ENCODE results near the gene HMCN1.

Gene HMCN1

DNA sequence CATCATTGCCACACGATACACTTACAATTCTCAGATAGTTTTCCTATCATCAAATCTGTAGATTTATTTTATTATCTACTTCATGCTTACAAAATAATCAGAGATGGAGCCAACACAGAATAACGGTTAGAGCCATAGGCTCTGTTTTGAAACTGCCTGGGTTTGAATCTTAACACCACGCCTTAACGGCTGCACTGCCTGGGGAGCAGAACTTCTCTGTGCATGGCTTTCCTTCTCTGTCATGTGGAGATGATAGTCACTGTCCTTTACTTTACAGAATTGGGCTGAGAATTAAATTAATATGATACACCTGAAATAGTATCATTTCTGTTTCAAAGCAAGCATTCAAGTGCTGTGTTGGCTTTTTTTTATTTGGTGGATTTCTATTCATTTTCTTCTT lies 177.8 kb downstream of the HMCN1 start:
- DNase-seq (ENCODE audit: low read depth in 2 of 2) = no peak

DNA sequence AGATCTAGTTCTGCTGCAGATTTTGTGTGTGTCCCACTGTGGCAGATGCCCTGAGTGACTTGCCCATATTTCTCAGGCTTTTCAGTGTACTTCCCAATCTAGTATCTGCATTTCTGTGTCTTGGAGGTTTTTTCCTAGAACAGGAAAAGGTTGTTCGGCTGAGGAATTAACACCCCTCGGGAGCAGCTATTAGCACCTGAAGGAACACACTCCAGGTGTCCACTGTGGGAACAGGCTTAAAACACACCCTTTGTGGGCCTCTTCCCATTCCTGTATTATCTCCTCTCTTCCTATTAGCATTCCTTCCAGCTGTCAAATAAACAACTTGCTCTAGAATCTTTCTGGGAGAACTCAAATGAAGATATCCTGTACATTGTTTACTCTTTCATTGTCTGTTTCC lies 178.3 kb downstream of the HMCN1 start:
- DNase-seq (ENCODE audit: low read depth in 2 of 2) = no peak

DNA sequence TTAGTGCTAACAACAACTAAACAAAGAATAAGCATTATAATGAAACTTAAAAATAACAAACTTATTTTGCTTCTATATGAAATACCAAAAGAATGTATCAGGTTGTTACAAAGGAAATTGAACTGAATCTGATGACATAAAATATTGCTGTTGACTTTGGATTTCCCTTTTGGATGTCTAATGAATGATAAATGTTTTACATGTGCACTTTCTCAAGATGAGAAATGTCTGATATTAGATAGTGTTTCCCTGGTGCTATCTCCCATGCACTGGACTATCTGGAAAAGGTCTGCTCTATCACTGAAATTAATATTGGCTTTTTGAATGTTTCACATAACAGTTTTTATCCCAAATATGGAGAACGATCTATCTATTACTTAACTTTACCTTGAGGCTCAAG lies 179.9 kb downstream of the HMCN1 start:
- no peak for DNase-seq (ENCODE audit: low read depth in 2 of 2)

DNA sequence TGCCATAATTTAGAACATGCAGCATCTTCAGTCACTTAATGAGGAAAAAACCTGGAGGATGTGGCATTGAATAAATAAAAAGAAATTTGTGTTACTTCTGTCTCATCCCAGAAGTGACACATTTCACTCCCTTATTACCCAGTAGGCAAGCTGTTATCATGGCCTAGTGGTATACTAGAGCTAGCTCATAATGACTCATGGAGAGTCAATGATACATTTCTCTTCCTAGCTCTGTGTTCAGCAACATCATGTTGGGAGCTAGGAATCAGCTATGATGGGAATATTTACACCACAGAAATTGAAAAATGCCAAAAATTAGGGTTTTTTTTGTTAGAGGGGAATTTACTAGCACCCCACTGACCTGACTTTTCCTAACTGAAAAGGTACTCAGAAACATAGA lies 182.7 kb downstream of the HMCN1 start:
- no peak for DNase-seq (ENCODE audit: low read depth in 2 of 2)

DNA sequence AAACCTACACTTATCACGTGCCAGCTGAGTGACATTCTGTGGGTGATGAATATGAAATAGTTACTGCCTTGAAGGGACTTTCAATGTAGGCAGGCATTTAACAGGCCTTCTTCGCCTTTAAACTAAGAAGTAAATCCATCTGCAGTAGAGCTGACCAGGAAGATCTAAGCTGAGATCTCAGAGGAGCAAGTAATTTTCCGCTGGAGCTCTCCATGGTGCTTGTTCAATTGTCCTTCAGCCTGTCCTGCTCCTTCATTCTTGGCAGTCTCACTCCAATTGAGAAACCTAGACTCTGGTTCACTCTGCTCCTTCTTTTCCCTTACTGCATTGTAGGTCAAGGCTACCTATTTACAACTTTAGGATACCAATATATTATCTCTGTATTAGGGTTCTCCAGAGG lies 183.5 kb downstream of the HMCN1 start:
- no peak for DNase-seq (ENCODE audit: low read depth in 2 of 2)

DNA sequence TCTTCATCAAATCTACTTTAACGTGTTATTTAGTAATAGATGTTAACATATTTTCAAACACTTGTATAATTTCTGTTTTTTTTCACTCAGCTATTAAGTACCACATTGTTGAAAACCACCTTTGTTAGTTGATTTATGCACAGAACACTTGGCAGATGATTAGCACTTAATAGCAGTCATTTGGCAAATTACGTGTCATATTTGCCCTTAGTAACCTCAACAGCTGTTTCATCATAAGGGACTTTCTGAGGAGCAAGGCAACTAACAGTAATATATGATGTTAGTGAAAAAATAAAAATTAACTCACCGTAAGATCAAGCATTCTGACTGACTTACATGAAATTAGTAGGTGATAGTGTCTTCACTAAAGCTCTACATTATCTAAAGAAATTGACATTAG lies 186.4 kb downstream of the HMCN1 start:
- DNase-seq (ENCODE audit: low read depth in 2 of 2) = no peak

DNA sequence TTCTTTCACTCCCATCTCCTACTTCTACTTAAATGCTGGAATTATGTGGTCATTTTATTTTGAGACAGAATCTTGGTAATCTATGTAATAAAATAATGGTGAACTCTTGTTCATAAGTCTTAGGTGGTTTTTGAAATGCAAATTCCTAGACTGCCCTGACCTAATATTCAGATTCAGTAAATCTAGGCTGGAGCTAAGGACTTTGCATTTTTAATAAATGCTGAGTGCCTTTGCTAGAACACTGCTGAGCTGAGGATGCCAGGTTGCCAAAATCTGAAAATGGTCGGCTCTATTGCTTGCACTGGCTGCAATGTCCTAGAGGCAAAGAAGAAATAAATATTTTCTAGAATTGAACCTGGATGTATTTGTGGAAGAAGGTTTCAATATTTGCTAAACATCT lies 187.4 kb downstream of the HMCN1 start:
- no peak for DNase-seq (ENCODE audit: low read depth in 2 of 2)

DNA sequence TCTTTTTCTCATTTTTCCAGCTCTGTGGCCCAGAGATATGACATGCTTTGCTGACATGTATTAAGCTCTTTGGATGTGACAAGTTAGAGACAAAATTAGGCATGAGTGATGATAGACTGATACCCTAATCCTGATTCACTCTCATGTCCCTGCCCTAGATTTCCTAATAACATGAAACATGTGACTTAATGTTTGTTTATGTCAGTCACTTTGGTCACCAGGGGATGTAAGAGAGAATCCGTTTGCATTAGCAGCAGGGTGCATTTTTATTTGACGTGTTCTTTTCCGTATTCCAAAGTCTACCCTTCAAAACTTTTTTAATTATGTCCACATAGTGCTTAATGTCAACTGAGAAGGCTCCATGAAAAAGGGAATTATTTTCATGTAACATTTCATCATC lies 192.4 kb downstream of the HMCN1 start:
- no peak for DNase-seq (ENCODE audit: low read depth in 2 of 2)

DNA sequence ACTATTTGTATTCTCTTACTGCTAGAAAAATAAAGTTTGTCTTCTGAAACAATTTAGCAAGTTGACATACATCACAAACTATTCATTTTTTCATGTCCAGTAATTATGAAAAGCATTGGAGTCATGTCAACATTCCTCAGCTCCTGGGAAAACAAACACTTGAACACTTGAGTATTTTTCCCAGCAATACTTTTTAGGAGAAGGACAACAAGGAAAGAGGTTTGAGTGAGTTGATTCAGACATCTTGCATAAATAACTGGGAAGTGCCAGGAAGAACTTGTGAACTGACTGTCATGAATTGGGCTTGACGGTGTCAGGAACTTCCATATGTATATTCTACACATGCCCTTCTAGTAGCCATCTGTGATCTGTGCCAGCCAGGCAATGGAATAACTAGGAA lies 195.6 kb downstream of the HMCN1 start:
- no peak for DNase-seq (ENCODE audit: low read depth in 2 of 2)

DNA sequence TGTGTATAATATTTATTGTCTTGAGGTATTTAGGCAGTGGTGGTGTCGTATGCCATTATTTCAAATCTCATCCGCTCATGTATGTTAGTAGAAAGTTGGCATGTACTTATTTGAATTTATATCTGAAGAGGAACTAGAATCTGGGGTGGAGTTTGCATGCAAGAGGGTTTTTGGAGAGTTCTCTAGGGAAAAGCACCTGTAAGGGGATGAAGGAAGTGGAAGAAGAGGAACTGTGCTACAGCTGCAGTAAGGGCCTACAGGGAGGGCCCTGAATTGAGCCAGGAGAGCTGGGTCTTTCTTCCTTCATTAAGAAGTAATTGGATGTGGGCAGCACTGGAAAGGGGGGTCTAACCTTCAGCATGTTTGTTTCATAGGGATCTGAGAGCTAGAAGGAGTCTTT lies 197.2 kb downstream of the HMCN1 start:
- no peak for DNase-seq (ENCODE audit: low read depth in 2 of 2)

DNA sequence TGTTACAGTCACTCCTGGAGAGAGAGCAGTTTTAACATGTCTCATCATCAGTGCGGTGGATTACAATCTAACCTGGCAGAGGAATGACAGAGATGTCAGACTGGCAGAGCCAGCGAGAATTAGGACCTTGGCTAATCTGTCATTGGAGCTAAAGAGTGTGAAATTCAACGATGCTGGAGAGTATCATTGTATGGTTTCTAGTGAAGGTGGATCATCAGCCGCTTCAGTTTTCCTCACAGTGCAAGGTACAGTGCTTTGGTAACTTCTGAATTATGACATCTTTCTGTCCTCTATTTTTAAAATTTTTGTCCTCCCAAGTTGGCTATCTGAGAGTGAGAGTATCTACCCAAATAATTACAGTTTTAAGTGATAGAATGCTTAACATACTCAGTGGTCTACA lies 199.4 kb downstream of the HMCN1 start:
- DNase-seq (ENCODE audit: low read depth in 2 of 2) = no peak

DNA sequence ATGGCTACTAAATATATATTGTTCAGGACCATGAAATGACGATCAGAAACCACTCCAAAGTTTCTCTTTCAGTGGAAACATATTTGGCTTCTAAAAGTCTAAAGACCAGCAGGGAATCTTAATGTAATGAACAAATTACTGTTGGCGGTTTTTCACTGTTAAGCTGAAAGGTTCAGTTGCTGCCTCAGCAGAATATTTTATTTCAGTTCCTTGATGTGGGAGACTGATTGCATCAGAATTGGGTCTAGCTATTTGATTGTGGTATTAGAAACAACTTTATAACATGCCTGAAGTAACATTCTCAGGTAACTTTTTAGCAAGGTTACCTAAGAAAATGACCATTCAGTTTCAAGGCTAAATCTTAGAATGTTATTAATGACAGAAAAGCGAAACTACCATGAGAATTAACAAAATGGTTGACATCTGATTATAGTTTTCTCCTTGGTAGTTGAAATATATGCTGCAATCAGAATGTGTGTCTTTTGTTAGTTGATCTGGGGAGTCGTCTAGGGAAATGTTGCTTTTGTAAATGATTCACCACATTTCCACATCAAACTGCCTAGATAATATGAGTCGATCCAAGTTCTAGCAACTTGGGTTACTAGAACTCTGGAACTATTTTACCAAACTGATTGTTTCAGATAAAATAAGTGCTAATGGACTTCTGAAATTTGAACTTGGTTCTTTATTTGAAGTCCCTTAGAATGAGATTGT lies 200.4 kb downstream of the HMCN1 start:
- no peak for DNase-seq (ENCODE audit: low read depth in 2 of 2)

DNA sequence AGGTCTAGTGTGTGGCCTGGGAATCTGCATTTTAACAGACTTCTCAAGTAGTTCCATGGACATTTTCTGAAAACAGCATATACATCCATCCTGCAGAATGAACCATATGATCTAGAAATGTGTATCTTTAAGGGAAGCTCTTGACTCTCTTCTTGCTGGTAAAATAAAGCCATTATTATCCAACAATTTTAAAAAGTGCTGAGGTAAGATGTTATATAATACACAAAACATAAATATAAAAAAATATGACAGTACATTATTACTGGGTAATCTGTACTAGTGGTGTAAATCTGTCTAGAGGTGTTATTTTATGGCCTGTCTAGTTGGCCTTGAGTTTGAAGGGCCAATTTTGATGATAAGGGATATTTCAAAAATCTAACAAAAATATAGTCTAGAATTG lies 201.2 kb downstream of the HMCN1 start:
- no peak for DNase-seq (ENCODE audit: low read depth in 2 of 2)

DNA sequence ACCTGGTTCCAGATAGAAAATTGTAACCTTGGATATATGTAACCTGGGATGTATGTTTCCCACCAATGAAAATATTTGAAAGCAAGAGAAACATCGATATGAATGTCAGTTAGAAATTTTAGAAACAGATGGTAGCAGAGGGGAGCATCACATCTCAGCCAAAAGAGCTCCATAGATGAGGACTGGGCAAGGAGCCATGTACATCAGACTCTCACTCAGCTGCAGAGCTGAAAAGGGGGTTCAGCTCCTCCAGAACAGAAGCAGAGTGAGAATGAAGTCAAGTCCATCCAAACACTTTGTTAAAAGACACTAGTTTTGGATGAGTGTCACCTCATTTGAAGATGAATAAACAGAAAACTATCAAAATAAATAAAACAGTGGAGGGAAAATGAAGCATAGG lies 202.4 kb downstream of the HMCN1 start:
- no peak for DNase-seq (ENCODE audit: low read depth in 2 of 2)

DNA sequence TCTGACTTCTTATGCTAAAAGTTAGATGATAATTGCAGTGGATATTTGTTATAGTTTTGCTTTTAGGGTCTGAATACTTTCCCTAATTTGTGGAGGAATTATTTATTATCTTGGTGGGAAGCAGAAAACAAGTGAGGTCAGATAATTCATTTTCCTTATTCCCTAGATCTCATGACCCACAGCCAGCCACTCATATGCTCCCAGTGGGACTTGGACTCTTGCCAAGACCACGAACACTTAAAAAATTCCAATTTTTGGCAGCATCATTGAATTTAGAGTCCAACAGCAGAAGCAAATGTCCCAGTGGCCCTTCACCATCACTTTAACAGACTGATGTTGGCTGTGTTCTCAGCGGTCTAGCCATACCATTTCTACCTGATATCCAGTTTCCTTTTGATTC lies 204.2 kb downstream of the HMCN1 start:
- DNase-seq (ENCODE audit: low read depth in 2 of 2) = no peak

DNA sequence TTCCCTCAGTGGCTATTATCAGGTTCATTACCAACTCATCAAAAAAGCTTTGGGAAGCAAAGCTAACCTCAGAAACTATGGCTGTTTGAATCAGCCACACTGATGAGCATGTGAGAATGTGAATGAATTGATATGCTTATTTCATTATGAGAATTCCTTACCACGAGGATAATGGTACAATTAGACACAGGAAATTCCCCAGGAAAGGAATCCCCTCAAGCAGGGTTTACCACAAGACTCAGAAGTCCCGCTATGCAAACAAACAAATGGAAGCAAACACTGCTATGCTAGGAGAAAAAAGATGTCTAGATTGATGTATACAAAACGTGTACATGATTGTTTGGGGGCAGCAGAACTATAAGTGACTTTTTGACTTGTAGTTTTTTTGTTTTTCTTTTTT lies 205.0 kb downstream of the HMCN1 start:
- DNase-seq (ENCODE audit: low read depth in 2 of 2) = no peak

DNA sequence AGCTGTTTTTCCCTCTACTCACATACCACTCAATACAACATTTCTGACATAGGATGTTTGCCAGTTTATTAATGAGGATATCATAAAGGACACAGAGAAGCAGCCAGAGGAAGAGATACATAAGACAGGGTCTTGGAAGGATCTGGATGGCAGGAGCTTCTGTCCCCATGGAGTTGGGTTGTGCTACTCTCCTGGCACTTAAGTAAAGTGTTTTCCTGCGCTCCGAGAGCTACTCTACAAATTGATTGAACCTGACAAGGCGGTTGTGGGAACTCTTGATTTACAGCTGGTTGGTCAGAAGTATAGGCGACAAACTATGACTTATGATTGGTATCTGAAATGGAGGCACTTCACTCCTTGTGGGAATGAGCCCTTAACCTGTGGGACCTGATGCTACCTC lies 208.8 kb downstream of the HMCN1 start:
- DNase-seq (ENCODE audit: low read depth in 2 of 2) = no peak

DNA sequence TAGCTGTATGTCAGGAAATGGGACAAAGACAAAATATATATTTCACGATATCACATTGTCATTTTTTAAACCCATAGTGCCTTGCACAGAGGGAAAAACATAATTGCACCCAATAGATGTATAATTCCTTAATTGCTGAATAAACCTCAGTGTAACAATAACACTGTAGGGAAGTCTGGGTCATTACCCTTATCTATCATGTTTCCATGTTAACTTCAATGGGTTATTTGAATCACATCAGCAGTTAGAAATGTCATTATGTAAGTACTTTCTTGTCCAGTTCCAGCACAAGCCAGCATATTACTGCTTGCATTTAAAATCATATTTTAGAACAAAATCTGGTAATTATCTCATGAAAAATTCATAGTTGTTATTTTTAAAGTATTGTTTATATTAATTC lies 222.7 kb downstream of the HMCN1 start:
- no peak for DNase-seq (ENCODE audit: low read depth in 2 of 2)

DNA sequence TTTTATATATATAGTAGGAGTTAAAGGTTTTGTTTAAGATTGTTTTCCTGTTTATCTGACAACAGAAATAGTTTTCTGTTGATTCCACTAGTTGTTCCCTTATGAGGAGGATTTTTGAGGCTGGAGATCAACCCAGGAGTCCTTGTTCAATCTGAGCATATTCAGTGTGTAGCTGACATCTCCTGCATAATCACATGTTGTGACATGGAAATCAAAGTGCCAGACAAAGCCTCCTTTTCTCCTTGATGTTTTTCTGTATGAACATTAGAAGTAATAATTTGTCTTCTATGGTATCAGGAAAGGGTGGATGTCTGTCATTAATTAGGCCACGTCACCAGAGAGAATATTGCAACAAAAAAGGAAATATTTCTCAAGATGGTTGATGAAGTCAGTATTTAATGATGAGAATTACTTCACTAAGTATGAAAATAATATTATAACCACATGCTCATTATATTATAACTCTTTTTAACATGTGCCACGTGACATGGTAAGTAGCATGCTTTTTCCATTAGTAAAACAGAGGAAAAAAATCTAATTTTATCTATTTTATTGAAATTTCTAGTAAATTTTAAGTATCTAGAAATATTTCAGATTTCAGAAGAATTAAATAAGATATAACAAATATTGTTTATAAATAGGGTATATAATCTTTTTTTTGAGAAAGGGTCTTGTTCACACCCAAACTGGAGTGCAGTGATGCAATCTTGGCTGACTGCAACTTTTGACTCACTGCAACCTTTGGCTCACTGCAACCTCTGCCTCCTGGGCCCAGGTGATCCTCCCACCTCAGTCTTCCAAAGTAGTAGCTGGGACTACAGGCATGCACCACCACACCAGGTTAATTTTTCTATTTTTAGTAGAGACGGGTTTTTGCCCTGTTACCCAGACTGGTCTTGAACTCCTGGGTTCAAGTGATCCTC lies 223.5 kb downstream of the HMCN1 start:
- DNase-seq (ENCODE audit: low read depth in 2 of 2) = no peak

DNA sequence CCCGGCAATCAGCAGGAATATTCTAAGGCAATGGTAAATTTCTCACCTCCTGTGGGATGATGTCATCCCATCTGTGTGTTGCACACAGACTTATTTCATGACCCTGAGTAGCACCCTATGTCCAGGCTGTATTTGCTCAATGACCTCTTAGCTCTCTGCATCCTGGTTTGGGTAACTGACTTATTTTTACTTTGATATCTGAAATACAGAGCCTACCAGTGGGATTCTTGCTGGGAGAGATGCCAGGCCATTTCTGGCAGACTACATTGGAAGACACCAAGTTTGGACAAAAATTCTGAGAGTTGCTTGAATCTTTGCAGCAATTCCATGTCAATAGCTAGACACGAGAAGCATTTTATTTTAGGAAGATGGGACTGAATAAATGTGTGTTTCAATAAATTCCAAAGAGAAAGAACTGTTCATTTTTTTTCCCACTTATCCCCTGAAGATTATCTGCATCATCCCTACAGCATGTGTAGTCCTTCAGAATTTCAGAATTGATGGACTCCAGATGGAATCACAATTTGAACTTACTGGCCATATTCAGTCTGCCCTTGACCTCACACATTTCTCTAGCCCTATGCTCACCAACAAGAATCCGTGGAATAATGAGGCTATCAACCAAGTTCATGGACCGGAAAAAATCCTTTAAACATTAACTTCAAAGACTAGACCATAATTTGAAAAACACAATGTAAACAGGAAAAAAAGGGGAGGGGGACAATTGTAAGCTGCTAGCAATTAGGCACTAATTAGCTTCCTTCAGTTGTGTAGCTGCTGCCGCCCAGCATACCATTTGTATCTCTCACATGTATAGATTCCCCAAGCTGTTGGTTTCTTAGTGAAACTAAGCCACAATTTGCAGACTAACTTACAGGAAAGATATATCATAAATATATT lies 226.5 kb downstream of the HMCN1 start:
- DNase-seq (ENCODE audit: low read depth in 2 of 2) = no peak

DNA sequence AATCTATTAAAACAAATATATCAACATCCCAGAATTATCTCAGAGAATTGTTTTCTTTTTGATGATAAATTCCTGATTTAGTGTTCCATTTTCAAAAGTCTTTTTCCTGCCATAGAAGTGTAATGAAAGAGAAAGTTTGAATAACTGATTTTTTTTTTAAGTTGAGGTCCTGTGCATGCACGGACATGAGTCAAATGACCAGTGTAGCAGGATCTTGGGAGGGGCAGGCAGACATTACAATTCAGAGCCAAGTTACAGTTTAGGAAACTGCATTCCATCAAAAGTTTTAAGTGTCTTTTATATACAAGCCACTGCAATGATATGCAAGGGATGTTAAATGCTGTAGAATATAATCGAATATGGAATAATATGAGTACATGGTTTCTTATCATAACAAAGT lies 227.5 kb downstream of the HMCN1 start:
- no peak for DNase-seq (ENCODE audit: low read depth in 2 of 2)

DNA sequence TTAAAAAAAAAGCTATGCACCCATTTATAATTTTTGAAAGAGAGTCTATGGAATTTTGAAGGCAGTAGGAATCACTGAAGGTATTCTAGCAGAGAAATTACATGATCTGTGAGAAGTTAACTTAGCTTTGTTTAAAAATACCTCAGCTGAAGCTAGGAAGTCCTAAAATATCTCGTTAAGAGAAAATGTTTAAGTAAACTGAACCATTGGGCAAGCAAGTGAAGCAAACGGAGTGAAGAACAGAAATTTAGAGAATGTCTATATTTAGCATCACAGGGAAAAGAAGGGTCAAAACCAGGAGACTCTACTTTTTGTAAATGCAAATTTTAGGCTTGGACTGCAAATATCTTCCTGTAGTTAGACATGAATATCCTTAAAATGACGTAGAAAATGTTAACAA lies 230.8 kb downstream of the HMCN1 start:
- DNase-seq (ENCODE audit: low read depth in 2 of 2) = no peak

Measured in stimulated activated CD8-positive, alpha-beta memory T cell treated with anti-CD3 and anti-CD28 coated beads, Interleukin-7, amount 100 ng/mL, for 4 hours (primary cell).